ENCODE results near the gene FNBP1. TPM values are rescaled to one million over a fixed set of nuclear protein-coding genes. Genes with fewer than 3 reads are reported as not detected.

The FNBP1 gene
- total RNA-seq, 1 experiment from 2014 or later = 30.8 TPM

DNA sequence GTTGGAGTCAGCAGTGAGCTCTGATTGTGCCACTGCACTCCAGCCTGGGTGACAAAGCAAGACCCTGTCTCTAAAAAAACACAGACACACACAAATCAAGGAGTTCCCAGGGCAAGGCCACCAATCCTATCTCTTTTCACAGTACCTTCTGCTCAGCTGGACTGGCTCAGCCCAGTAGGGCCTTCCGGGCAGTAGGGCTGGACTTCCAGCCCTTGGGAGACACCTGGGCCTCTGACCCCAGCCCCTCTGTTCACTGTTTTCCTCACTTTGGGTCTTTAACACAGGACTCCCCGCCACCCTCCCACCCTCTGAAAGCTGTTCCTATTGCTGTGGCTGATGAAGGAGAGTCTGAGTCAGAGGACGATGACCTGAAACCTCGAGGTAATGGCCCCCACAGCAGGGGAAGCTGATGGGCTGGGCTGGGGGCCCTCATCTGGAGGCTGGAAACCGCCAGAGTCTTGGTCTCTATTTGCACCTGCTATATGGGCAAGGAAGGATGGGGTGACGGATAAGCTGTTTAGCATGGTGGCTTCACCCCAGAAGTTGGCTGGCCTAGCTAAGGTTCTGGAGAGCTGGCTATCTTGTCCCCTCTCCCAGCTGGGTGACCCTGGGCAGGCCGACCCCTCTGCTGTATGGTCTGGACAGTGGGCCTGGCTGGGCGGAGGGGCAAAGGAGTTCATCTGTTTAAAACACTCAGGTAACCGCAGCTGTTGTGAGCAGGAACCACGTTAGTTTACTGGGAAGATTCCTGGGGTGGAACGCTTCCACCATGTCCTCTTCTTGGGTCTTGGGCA, 182.1 kb downstream of the FNBP1 start:
- no peaks in the 10 kb centered on the region for H3K27me3 ChIP-seq (ENCODE audit: low read length)
- H2AFZ ChIP-seq (ENCODE audit: low read length) = no peak overlapping the region
- ATAC-seq (no peak), DNase-seq (no peak)
- H3K9me3 ChIP-seq (ENCODE audit: low read length) = no peaks in the 10 kb centered on the region
- H3K4me2 ChIP-seq (ENCODE audit: low read length) = no peak overlapping the region
- H3K9me2 ChIP-seq (replicated peaks; ENCODE audit: low read length) = no peaks in the 10 kb centered on the region
- BruUV-seq (replicated peaks) = no TSS peak
- H3K27ac ChIP-seq (ENCODE audit: low read length) = no peak overlapping the region
- ChIA-PET CTCF (no interaction called here), POLR2A (ENCODE audit: unreplicated experiment) (no interaction called here)
- no peaks in the 10 kb centered on the region for H3K79me2 ChIP-seq (ENCODE audit: low read length)
- no peaks in the 10 kb centered on the region for H4K20me1 ChIP-seq (ENCODE audit: low read length)
- H3K36me3 ChIP-seq (ENCODE audit: low read depth, low read length) = no peaks in the 10 kb centered on the region
- no peaks in the 10 kb centered on the region for H3F3A ChIP-seq (ENCODE audit: low read length, unreplicated experiment)
- intact Hi-C loops (cut with micrococcal nuclease) = no loop called here
- no peaks in the 10 kb centered on the region for H3K4me1 ChIP-seq (ENCODE audit: insufficient read depth, low read length)
- no peak overlapping the region for H3K9ac ChIP-seq (ENCODE audit: low read length)
- TF ChIP-seq EZH2phosphoT487 (IDR thresholded peaks at IDR 0.05; ENCODE audit: borderline replicate concordance, low read length) = no peak
- TF ChIP-seq, protein P1, sequence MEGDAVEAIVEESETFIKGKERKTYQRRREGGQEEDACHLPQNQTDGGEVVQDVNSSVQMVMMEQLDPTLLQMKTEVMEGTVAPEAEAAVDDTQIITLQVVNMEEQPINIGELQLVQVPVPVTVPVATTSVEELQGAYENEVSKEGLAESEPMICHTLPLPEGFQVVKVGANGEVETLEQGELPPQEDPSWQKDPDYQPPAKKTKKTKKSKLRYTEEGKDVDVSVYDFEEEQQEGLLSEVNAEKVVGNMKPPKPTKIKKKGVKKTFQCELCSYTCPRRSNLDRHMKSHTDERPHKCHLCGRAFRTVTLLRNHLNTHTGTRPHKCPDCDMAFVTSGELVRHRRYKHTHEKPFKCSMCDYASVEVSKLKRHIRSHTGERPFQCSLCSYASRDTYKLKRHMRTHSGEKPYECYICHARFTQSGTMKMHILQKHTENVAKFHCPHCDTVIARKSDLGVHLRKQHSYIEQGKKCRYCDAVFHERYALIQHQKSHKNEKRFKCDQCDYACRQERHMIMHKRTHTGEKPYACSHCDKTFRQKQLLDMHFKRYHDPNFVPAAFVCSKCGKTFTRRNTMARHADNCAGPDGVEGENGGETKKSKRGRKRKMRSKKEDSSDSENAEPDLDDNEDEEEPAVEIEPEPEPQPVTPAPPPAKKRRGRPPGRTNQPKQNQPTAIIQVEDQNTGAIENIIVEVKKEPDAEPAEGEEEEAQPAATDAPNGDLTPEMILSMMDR (conservative IDR thresholded peaks at IDR 0.05; ENCODE audit: low read depth, low read length) = no peak
- TF ChIP-seq EZH2 (IDR thresholded peaks at IDR 0.05; ENCODE audit: low read length, unreplicated experiment) = no peak
- H3K4me3 ChIP-seq (ENCODE audit: low read length) = no peak overlapping the region

DNA sequence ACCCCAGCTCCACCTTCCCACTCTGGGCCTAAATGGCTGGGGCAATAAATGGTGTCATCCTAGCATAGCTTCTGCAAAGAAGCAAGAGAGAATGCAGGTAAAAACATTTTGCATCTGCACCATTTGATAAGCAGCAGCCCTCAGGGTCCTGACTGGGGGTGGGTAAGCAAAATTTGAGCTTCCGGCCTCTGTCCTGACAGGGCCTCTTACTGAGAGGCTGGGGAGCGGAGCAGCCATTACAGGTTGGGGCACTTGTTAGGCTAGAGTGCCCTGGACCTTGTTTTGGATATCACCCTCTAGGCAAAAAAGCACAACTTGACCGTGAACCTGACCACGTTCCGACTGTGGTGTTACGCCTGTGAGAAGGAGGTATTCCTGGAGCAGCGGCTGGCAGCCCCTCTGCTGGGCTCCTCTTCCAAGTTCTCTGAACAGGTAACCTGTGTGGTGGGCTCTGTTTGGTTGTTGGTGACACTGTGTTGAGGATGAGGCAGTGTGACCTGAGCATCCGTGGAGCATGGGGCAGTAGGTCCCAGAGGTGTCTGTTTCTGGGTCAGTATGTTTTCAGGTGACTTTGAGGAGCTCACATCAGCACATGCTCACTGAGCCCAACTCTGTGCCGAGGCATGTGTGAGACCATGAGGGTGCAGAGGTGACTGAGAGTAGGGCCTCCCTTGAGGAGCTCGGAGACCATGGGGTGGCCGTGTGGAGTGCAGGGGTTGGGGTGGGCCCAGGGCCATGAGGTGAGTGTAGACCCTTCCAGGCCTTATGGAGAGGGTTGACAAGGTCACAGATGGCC, 184.6 kb downstream of the FNBP1 start:
- no peaks in the 10 kb centered on the region for H3K27me3 ChIP-seq (ENCODE audit: low read length)
- no peaks in the 10 kb centered on the region for H3K4me1 ChIP-seq (ENCODE audit: insufficient read depth, low read length)
- ATAC-seq = no peak
- H3K79me2 ChIP-seq (ENCODE audit: low read length) = no peaks in the 10 kb centered on the region
- TF ChIP-seq EZH2 (IDR thresholded peaks at IDR 0.05; ENCODE audit: low read length, unreplicated experiment) (no peak), EZH2phosphoT487 (IDR thresholded peaks at IDR 0.05; ENCODE audit: borderline replicate concordance, low read length) (no peak)
- TF ChIP-seq, protein P1 (conservative IDR thresholded peaks at IDR 0.05; ENCODE audit: low read depth, low read length) = no peak
- no peak overlapping the region for H2AFZ ChIP-seq (ENCODE audit: low read length)
- H3K9me2 ChIP-seq (replicated peaks; ENCODE audit: low read length) = no peaks in the 10 kb centered on the region
- H3F3A ChIP-seq (ENCODE audit: low read length, unreplicated experiment) = no peaks in the 10 kb centered on the region
- ChIA-PET POLR2A (ENCODE audit: unreplicated experiment) (no interaction called here), CTCF (no interaction called here)
- no peaks in the 10 kb centered on the region for H4K20me1 ChIP-seq (ENCODE audit: low read length)
- intact Hi-C loops (cut with micrococcal nuclease) = no loop called here
- no peak overlapping the region for H3K9ac ChIP-seq (ENCODE audit: low read length)
- no peaks in the 10 kb centered on the region for H3K9me3 ChIP-seq (ENCODE audit: low read length)
- H3K27ac ChIP-seq (ENCODE audit: low read length) = no peak overlapping the region
- no TSS peak for BruUV-seq (replicated peaks)
- H3K36me3 ChIP-seq (ENCODE audit: low read depth, low read length) = no peaks in the 10 kb centered on the region
- H3K4me2 ChIP-seq (ENCODE audit: low read length) = no peak overlapping the region
- DNase-seq = no peak
- H3K4me3 ChIP-seq (ENCODE audit: low read length) = no peak overlapping the region

DNA sequence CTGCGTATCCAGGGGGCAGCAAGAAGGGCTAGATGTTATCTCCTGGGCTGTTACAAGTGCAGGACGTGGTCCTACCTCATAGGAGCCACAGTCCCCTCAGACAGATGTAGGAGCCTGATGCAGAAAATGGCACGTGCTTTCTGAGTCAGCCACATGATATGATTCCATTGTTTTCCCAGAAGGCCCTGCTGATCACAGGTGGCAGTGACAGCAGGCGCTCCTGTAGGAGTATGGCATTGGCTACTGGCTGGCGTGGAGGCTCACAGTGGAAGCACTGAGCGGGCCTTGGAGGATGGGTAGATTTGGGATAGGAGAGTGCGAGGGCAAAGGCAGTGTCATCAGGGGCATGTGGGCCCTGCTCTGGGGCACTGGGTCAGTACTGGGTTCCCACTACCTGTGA, 185.8 kb downstream of the FNBP1 start:
- Histone ChIP-seq H3K4me2 (ENCODE audit: low read length) (no peak overlapping the region), H4K20me1 (ENCODE audit: low read length) (no peaks in the 10 kb centered on the region), H2AFZ (ENCODE audit: low read length) (no peak overlapping the region), H3K79me2 (ENCODE audit: low read length) (no peaks in the 10 kb centered on the region), H3K9me2 (replicated peaks; ENCODE audit: low read length) (no peaks in the 10 kb centered on the region), H3K36me3 (ENCODE audit: low read depth, low read length) (no peaks in the 10 kb centered on the region), H3K9me3 (ENCODE audit: low read length) (no peaks in the 10 kb centered on the region), H3K4me3 (ENCODE audit: low read length) (no peak overlapping the region), H3K4me1 (ENCODE audit: insufficient read depth, low read length) (no peaks in the 10 kb centered on the region), H3K27me3 (ENCODE audit: low read length) (no peaks in the 10 kb centered on the region), H3F3A (ENCODE audit: low read length, unreplicated experiment) (no peaks in the 10 kb centered on the region), H3K27ac (ENCODE audit: low read length) (no peak overlapping the region), H3K9ac (ENCODE audit: low read length) (no peak overlapping the region)
- DNase-seq (no peak), ATAC-seq (no peak)
- intact Hi-C loops (cut with micrococcal nuclease) = no loop called here
- BruUV-seq (replicated peaks) = no TSS peak
- POLR2A ChIA-PET (ENCODE audit: unreplicated experiment) = no interaction called here
- TF ChIP-seq, protein P1 (conservative IDR thresholded peaks at IDR 0.05; ENCODE audit: low read depth, low read length) = no peak
- TF ChIP-seq EZH2 (IDR thresholded peaks at IDR 0.05; ENCODE audit: low read length, unreplicated experiment) (no peak), EZH2phosphoT487 (IDR thresholded peaks at IDR 0.05; ENCODE audit: borderline replicate concordance, low read length) (no peak)
- CTCF ChIA-PET = no interaction called here
